EH (cell line): ENCODE results near the gene NPFF.
A peak's percentile ranks its signal among the peaks of the same experiment; 100 is the strongest.

ENCODE experiments used
- DNase-seq: peaks from one replicate; pipeline ENCODE4 v3.0.0-alpha.2; 2015; ENCODE audit warnings: low read depth

The NPFF gene

GRCh38 chr12:53495903-53496751 is 11.2 kb downstream of the NPFF start:
- peak; percentile 83 for DNase-seq

DNA sequence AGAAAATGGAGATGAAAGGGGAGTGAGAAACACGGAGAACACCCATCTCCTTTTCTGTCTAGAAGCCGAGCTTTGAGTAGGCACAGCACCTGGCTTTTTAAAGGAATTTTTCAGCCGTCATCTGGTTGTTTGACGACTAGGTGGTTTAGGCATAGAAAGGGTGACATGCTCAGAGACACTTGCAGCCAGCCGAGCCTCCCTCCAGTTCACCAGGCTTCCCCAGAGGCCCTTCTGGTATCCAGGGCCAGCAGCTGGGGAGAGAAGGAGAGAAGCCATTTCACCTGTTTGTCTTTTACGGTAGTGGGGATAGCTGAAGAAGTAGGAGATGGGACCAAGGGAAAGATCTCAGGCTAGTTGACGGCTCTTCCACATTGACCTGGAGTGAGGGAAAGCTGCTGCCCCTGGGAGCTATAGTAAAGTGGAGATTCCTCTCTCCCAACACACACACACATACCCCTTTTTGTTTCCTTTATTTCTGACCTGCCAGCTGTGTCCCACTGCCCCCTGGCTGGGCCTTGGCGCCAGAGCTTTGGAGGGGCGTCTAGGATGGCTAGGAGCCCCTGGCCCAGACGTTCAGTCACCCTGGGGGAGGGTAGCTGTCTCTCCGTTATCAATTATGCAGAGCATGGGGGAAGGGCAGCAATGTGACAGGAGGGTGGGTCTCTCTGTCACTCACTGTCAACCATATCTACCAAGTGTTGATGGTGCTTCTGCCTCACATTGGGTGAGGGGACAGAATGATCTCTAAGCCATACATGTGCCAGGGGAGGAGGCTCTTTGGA is 13.5 kb downstream of the NPFF start:
- no peak for DNase-seq

GRCh38 chr12:53492830-53493609 is 14.3 kb downstream of the NPFF start:
- peak; percentile 92 for DNase-seq

DNA sequence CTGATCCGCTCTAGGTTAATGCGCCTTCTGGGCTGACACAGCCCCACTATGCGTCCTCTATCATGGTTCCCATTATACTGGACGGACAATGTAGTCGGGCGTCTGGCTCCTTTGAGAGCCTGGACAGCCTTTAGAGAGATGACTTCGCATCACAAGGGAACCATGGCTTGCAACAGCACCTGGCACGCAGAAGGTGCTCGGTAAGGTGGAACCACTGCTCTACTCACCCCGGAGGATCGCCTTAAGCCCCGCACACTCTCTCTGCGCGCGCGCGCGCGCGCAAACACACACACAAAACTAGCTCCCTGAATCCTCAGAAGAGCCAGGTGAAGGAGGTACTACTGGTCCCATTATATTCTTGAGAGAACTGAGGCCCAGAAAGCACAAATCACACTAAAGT is 15.1 kb downstream of the NPFF start:
- DNase-seq = no peak

- no peak for DNase-seq
Observed at GRCh38 chr12:53489242-53489864, 17.9 kb downstream of the NPFF start.

DNA sequence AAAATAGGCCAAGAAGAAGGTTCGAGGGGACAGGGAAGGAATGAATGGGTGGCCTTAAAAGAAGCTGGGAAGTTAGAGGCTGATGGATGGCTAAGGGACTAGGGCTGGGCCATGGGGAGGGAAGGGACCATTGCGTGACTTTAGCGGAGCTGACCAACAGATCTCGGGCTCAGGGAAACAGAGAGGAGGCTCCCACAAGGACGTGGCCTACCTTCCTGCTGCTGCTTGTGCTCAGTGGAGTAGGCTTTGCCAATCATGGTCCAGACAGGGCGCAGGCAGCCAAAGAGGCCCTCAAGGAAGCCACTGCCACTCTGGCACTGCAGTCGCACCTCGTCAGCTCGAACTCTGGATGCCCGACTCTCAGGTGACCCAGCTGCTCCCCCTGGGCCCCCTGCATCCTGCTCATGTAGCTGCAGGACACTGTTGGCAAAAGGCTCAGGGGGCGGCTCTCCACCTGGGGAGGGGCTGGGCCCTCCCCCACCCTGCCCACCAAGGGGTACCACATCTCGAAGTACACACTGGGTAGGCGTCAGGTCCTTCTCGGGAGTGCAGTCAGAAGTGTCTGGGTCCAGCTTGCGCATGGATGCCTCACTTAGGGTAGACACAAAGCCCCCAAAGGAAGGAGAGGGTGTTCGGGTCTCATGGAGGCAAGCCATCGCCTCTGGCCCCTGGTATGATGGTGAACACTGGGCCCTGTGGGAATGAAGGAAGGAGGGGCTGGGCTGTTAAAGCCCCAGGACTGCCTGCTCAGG is 20.4 kb downstream of the NPFF start:
- DNase-seq = no peak

DNA sequence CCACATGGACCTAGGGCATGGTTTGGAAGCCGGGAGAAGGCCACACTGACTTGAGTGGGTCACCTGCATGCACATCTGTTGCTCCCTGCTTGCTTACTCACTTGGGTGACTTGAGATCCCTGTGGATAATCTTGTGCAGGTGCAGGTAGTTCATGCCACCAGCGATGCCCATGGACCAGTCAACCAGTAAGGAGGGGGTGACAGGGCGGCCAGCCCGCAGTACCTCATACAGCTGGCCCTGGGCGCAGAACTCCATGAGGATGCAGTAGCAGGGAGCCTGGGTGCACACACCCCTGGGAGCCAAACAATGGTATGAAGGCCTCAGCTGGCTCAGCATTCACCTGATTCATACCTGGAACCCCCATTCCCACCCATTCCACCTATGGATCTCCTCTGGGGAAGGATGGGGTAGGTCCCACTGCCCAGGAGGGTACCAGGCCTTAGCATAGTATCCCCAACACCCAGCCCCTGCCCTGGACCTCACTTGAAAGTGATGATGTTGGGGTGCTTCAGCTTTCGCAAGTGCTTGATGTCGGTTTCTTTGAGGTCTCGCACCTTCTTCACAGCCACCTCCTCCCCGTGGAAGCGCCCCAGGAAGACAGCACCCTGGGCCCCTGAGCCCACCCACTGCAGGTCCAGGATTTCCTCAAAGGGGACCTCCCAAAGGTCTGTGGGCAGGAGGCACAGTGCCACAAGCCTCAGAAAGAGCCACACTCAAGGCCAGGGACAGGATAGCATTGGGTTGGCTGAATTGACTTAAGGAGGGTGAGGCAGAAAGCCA is 21.1 kb downstream of the NPFF start:
- DNase-seq = no peak

- DNase-seq = peak; percentile 66
Observed at GRCh38 chr12:53484686-53485575, 22.4 kb downstream of the NPFF start.

GRCh38 chr12:53483979-53484377 is 23.3 kb downstream of the NPFF start:
- no peak for DNase-seq

DNA sequence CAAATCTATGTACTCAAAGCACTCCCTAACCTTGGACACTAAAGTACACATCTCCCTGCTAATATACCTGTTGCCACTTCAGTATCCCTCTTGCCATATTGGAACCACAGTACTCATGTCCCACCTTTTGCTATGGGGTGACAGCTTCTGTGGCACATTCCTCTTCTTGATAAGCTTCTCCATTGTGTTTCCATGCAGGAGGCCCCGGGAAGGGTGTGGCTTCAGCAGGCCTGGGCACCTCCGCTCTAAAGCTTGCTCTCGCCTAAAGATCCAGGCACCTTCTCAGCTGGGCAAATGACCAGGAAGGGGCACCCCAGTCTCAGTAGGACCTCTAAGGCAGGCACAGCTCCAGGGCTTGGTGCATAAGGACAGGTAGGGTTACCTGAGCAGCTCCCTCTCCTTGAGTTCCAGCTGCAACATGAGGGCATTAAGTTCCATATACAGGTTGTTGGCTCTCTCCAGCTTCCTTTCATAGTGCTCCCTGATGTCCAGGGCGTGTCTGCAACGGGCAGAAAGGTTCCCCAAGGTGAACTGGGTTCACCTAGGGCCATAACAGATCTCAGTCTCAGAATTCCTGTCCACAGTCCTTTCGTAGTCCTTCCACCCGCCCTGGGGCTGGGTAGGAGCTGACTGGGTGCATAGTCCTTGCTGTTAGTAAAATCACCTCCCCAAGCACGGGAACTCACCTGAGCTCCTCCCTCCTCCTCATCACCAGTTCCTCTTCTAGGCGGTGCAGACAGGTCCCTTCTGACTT is 23.9 kb downstream of the NPFF start:
- no peak for DNase-seq

- no peak for DNase-seq
Observed at GRCh38 chr12:53482626-53483168, 24.6 kb downstream of the NPFF start.

GRCh38 chr12:53481939-53482586 is 25.2 kb downstream of the NPFF start:
- no peak for DNase-seq

GRCh38 chr12:53481458-53481857 is 25.8 kb downstream of the NPFF start:
- peak; percentile 88 for DNase-seq

DNA sequence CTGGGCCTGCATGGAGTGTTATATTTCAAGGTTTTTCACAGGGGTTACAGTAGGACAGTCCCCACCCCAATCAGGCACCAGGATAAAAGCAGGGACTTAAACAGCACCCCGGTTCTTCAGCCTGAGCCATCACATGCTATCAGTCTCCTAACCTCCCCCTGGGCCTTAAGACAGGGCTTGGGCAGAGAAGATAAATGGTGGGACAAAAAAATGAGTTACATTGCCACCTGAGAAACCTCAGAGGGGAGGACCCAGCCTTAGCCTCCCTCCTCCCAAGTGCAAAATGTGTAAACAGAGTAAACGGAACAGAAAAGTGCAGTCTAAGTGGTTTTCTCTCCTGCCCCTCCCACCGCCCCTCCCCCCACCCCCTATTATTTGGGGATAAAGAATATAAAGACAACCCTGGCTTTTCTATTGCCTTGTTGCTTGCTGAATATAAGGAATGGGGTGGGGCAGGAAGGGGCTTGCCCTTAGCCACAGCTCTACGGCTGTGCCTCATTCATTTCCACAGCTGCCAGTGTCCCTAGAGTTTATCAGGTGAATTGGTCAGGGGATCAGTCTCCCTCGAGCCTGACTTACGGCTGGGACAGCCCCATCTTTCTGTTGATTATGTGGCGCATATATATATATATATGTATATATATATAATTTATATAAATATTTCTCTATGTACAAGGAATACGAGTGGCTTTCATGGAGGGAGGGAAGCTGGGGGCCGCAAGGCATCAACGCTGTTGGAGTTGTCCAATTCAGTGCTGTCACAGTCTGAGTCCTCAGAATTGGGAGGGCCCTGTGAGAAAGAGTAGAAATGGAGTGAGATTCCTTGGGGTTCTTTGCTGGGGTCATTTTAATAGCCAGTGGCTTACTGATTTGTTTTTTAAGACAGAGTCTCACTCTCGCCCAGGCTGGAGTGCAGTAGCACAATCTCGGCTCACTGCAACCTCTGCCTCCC is 26.5 kb downstream of the NPFF start:
- no peak for DNase-seq

DNA sequence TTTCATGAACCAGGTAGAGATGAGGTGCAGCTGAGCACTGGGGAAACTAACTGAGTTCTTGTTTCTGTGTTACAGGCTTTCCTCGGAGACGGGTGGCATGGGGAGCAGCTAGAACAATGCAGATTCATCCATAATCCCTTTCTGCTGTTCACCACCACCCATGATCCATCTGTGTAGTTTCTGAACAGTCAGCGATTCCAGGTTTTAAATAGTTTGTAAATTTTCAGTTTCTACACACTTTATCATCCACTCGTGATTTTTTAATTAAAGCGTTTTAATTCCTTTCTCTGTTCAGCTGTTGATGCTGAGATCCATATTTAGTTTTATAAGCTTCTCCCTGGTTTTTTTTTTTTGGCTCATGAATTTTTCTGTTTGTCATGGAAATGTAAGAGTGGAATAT is 28.0 kb downstream of the NPFF start:
- DNase-seq = no peak

- no peak for DNase-seq
Observed at GRCh38 chr12:53478865-53479264, 28.4 kb downstream of the NPFF start.

- DNase-seq = peak; percentile 45
Observed at GRCh38 chr12:53476769-53477209, 30.5 kb downstream of the NPFF start.
